Upper lobe of left lung (tissue), 4 donors: ENCODE measurements around the gene PLEKHG4.

Experiments
- CTCF ChIP-seq, 6 experiments: fragments of 450-650 bp in 4 of 6; fragments of 200-600 bp in 2 of 6; sonication (generic) in 2 of 6; IDR thresholded peaks; one replicate each; pipeline ENCODE4 v1.5.1; 2016 to 2019; ENCODE audit warnings: antibody characterized with exemption in 6 of 6
- POLR2A ChIP-seq, 4 donors: fragments of 450-650 bp; IDR thresholded peaks; one replicate each; pipeline ENCODE4 v1.5.1; 2016 to 2017; ENCODE audit warnings: antibody characterized with exemption in 4 of 4, mild to moderate bottlenecking in 2 of 4
- POLR2AphosphoS5 ChIP-seq, 2 donors: sonication (generic); formaldehyde crosslinking; IDR thresholded peaks; one replicate each; pipeline ENCODE4 v1.5.1; 2017; ENCODE audit warnings: antibody characterized with exemption in 2 of 2

DNA sequence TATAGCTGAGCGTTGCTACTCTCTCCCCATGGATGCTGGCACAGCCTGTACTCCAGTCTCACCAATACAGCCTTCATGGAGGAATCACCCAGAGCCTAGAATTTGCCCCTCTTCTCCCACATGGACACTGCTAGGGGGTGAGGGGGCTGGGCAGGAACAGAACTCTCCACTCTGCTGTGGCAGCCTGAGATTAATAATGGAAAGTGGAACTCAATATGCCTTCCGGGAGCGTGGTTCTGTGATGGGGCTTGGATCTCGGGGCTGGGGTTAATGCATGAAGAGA lies 29.3 kb upstream of the PLEKHG4 start:
- no peak for TF ChIP-seq POLR2A (IDR thresholded peaks at IDR 0.05)
- no peak for TF ChIP-seq CTCF (IDR thresholded peaks at IDR 0.05)
- TF ChIP-seq POLR2AphosphoS5 (IDR thresholded peaks at IDR 0.05), result no peak
